HG02970 (cell line): ENCODE results near the gene CACNA1F.

Experiments used
- ATAC-seq: cut with Tn5 transposase; IDR thresholded peaks from one replicate; pipeline ENCODE4 v1.9.1; 2021; ENCODE audit warnings: mild to moderate bottlenecking, moderate library complexity, moderate number of reproducible peaks; ENCODE audit not compliant: unreplicated experiment, low FRiP score

The CACNA1F gene

DNA sequence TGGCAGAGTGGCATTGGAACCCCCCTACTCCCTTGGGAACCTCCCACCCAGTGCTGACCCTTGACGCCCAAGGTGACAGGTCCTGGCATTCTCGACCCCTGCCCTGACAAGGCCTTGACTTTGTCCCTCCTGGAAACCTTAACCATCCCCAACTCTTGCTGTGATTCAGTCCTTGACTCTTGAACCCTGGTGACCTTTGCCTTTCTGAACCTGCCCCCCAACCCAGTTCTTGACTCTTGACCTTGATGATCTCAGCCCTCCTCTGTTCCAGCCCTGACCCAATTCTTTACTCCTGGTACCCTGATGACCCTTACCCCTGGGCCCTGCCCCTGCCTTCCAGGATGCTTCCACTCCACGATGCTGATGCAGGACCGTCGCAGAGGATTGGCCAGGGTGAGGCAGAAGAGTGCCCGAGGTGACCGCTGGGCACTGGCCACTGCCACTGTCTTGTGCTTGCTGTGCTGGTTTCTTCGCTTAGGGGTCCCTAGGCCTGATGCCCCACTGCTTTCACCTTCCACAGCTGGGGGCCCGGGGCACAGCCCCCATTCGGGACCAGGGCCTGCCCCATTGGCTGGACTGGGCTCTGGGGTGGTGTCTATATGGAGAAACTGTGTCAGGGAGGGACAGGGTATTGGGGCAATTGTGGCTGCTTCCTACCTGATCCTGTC is 1.7 kb downstream of the CACNA1F start:
- ATAC-seq: no peak

DNA sequence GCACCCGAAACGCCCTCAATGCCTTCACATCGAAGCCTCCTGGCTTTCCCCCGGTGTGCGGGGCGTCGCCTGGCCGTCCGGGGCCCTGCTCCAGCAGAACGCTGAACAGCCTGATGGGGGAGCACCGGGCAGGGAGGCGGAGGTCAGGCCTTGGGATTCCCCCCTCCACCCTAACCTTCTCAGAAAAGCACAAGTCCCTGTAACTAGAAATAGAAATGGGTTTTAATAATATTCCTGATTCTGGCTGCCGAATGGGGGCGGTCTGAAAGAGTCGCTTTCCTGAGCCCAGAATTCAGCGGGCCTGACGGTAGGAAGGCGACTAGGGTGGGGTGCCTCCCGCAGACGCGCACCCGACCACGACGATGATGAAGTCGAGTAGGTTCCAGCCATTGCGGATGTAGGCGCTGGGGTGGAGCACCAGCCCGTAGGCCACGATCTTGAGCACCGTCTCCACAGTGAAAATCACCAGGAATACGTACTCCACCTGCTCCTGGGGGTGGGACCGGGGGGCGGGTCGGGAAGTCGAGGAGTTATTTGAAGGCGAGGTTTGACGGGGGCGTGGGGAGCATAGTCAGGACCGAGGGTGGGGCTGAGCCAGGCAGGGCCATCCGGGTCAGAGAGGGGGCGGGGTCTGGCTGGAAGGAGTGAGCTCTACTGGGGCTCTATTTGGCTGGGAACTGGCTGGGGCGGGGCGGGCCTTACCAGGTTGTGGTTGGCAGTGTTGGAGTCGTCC is 2.5 kb downstream of the CACNA1F start:
- no peak for ATAC-seq

GRCh38 chrX:49228185-49228584 is 5.0 kb downstream of the CACNA1F start:
- no peak for ATAC-seq

DNA sequence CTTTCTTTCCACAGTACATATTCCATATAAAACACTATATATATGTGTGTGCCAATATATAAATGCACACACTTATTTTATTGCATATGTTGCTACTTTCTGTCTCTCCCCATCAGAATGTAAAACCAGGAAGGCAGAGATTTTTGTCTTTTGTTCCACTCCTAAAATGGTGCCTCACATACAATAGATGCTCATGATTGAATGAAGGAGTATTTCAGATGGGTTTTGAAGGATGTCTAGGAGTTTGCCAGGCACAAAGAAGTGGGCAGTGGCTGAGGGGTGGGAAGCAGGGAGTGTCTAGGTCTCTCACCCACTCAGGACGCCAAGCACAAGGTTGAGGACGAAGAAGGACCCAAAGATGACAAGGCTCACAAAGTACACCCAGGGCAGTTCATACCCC is 5.4 kb downstream of the CACNA1F start:
- no peak for ATAC-seq

GRCh38 chrX:49226946-49227345 is 6.2 kb downstream of the CACNA1F start:
- no peak for ATAC-seq

GRCh38 chrX:49225858-49226257 is 7.3 kb downstream of the CACNA1F start:
- ATAC-seq: no peak

- no peak for ATAC-seq
Observed at GRCh38 chrX:49221868-49222267, 11.3 kb downstream of the CACNA1F start.

- ATAC-seq: no peak
Observed at GRCh38 chrX:49220100-49220499, 13.0 kb downstream of the CACNA1F start.

DNA sequence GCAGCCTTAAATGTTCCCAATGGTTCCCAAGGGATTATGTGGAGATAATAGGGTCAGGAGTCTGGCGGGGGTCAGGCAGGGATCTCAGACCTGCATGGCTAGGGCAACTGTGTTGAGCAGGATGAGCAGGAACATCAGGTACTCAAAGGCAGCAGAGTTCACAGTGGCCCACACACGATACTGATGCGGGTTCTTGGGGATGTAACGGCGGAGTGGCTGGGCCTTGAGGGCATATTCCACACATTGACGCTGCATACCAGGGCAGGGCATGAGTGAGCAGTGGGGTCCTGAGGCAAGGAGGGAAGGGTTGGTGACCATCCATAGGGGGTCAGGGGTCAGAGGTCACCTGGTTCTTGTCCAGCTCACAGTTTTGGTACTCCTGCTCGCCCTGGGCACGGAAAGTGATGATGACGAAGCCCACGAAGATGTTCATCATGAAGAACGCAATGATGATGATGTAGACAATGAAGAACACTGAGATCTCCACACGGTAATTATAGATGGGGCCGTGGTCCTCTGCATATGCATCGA is 18.1 kb downstream of the CACNA1F start:
- ATAC-seq: no peak

DNA sequence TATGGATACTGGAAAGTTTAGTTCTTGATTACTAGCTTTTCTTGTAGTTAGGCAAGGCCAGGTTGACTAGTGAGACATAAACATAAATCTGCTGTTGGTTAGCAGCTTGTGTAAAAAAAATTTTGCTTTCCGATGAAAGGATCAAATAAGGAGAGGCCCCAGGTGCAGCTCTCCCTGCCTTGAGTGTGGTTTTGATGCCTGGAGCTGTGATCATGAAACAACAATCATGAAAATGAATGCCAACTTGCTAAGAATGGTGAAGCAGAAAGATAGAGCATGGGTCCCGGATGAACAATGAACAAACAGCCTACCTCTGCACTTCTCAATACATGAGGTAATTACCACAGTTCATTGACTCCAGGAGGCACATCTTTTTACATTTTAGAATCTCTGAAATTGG is 18.7 kb downstream of the CACNA1F start:
- no peak for ATAC-seq

GRCh38 chrX:49212861-49213260 is 20.3 kb downstream of the CACNA1F start:
- no peak for ATAC-seq

- no peak for ATAC-seq
Observed at GRCh38 chrX:49212209-49212608, 20.9 kb downstream of the CACNA1F start.

GRCh38 chrX:49211074-49211473 is 22.1 kb downstream of the CACNA1F start:
- ATAC-seq: no peak

DNA sequence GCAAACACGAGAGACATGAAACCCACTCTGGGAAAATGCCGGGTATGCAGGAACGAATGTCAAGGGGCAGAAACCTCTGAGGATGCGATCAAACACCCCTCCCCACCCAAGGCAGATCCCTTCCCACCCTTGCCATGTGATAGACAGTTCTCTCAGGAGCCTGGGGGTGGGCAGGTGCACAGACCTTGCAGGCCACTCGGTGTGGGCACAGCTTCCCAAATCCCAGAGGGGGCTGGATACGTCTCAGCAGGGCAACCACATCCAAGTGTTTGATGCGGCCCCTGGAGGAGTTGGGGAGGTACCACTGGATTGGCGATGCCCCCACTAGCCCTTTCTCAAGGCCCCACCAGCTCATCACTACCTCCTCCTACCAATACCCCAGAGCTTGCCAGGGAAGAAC is 22.7 kb downstream of the CACNA1F start:
- ATAC-seq: no peak

DNA sequence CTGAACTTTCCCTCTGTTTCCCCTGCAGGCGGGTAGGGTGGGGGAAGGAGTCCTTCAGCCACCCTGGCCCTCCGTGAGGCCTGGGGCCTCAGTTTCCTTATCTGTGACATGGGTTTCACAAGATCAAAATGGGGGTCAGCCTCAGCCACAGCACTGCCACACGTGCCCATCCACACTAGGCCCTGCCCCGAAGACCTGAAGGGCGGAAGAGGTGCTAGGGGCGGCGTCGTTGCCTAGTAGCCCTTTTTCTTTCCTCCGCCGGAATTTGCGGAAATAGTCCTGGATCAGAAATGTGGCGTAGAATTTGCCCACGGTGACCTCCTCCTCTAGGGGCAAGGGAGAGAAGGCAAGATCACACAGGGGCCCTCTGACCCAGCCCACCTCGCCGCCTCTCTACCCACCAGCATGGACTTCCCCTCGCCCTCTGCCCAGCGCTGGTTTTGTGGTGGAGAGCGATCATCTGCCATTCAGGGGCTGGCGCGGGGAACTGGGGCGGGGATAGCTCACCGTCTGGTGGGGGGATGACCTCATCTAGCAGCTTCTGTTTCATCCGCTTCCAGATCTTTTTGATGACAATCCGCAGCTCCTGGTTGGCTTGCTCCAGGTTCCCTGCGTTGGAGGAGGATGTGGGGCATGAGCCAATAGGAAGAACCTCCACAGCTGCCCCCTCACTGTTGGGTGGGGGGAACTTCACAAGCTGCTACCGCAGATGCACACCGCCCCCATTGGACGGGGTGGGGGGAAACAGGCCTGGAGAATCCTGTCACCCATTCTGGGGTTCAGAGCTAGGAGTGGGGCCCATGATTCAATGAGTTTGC is 23.5 kb downstream of the CACNA1F start:
- no peak for ATAC-seq

- ATAC-seq: no peak
Observed at GRCh38 chrX:49208399-49208798, 24.7 kb downstream of the CACNA1F start.

GRCh38 chrX:49206543-49206942 is 26.6 kb downstream of the CACNA1F start:
- ATAC-seq: no peak

GRCh38 chrX:49205443-49205842 is 27.7 kb downstream of the CACNA1F start:
- ATAC-seq: no peak

- no peak for ATAC-seq
Observed at GRCh38 chrX:49204709-49205108, 28.4 kb downstream of the CACNA1F start.

DNA sequence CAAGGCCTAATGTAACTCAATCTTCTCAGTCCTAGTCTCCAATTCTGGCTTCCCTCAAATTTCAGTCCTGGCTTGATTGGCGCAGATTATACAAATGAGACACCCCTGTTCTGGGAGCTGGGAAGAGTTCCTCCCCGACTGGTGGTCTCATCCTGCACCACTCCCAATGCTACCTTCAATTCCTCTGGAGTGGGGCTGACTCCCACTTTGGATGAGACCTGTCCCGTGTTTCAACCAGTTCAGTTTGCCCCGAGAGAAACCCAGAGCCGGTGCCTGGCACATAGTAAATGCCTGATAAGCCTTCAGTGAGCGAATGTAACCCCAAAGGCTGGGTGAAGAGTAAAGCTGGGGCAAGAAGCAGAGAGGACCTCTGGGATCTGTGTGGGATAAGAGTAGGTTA is 29.1 kb downstream of the CACNA1F start:
- no peak for ATAC-seq

- ATAC-seq: no peak
Observed at GRCh38 chrX:49203536-49203935, 29.6 kb downstream of the CACNA1F start.
